Activated naive CD4-positive, alpha-beta T cell treated with Interleukin-2 at 50 U/mL for 16 hours (primary cell): Measurements from ENCODE around the gene PCIF1.
"Not testable (repeated sequence)": the region's sequence is repeated elsewhere in the genome, so short reads cannot be mapped to it uniquely, and the experiment has no call there.

ENCODE experiments used
- DNase-seq: peaks from one replicate; pipeline ENCODE4 v3.0.0-alpha.2; 2020

PCIF1 gene

DNA sequence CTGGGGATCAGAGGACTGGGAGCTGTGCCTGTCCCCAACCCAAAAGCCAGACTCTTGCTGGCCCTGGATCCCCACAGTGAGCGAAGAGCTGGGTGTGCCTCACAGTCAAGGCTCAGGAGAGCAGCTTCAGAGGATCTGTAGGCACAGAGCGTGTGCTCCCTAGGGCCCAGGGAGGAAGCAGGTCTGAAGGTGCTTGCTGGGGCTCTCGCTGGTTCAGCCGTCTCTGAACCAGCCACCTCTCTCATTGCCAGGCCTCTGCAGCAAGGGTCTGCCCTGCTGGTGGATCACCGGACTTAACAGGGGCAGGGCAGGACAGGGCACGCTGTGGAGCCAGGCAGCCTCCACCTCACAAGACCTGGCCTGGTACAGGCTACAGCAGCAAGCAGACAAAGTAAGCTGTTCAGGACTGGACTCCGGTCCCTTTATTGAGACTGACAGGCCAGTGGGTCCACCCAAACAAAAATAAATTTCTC is 13.8 kb downstream of the PCIF1 start:
- DNase-seq = no peak

DNA sequence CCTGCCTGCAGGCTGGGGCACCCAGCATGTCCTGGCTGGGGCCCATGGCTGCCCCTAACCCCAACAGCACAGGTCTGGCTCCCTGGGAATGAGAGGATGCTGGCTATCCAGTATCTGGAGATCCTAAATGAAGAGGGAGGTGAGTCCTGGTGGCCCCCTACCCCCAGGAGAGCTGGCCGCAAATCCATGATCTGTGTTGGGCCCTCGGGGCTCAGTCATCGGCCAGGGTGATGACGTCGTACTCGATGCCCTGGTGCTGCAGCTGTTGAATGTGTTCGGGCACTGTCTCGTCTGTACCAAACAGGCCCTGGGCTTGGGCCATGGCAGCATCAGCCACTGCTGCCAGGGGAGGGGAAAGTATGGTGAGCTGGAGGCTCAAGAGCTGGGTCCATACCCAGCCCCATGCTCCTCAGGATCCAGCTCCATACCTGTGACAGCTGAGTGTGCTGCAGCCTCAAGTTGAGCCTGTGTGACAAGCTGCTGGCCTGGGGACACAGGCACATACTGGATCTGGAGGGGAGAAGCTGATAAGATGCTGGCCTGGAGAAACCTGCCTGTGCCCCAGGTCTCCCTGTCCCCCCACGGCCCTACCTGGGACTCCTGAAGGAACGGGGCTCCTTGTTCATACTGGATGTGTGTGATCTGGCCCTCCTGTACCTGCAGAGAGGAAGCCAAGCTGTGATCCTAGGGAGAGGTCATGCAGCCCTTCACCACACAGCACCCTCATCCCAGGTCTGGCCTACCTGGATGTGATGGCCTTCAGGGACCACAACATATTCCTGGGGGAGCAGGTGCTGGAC is 14.5 kb downstream of the PCIF1 start:
- no peak for DNase-seq

DNA sequence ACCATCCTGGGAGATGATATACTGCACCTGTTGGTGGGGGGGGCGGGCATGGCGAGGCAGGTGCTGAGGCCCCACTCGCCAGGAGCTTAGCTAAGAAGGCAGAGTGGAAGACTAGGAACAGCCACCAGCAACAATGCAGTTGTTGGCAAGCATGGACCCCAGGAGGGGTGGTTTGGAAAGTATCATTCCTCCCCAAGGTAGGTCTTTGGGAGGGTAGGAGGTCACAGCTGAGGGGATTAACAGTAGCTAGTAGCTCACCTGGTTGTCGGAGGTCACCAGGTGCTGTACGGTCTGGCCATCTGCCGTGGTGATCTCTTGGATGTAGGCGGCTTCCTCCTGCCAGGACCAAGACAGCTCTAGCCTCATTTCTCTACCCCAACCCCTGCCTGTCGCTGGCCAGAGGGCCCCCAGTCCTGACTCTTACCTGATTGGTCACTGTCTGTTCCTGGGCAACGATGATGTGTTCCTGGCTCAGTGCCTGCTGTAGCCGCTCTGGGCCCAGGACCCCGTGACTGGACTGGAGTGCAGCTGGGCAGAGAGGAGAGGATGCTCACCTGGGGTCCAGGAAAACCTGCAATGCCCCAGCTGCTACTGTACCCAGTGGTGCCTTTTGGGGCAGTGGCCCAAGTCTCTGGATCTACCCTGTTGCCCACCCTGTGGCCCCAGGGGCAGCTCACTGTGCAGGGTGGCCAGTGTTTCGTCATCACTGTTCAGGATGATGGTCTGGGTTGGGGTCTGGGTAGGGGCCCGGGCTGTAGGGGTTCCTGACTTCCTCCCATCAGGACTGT is 15.3 kb downstream of the PCIF1 start:
- no peak for DNase-seq

DNA sequence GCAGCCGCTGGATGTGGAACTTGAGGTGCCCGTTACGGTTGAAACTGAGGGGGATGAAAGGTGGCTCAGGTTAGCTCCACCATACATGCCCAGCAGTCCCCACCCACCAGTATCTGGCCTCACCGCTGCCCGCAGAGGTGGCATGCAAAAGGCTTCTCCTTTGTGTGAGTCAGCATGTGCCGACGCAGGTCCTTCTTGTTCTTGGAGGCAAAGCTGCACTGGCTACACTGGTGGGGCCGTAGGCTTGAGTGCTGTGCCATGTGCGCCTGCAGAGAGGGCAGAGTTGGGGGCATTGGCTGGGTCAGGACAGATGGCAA is 15.8 kb downstream of the PCIF1 start:
- DNase-seq = no peak

- no peak for DNase-seq
Measured at GRCh38 chr20:45951925-45952834, 17.7 kb downstream of the PCIF1 start.

DNA sequence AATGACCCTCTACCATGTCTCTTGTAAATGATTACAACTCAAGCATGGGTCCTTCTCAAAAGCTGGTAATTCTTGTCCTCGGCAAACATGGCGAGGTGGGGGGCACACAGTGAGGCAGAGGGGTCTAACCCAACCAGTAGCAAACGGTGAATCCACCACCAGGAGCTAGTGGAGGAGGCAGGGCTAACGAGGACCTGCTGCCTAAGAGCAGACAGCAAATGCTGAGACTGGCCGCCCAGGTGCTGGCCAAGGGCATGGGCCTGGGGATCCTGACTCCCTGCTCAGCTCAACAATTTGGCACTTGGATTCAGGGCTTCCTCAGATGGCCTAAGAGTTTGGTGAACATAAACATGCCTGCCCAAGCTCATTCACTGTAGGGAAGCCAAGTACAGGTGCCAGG is 18.4 kb downstream of the PCIF1 start:
- no peak for DNase-seq

DNA sequence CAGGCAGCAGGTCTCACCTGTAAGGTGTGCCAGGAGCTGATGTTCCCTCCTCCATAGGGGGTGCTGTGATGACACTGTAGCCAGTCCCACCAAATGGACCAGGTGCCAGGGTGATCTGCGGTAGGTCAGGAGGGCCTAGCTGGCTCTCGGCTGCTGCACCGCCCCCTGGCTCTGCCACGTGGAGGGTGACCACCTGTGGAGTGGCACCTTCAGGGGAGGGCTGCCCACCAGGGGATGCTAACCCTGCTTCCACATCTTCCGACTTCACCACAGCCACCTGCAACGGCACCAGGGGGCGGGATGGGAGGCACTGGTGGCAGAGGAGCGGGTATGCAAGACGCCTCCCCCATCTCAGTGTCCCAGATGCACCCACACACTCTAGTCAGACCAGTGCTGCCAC is 19.2 kb downstream of the PCIF1 start:
- no peak for DNase-seq

GRCh38 chr20:45956326-45956725 is 21.8 kb downstream of the PCIF1 start:
- not testable (repeated sequence) for DNase-seq

DNA sequence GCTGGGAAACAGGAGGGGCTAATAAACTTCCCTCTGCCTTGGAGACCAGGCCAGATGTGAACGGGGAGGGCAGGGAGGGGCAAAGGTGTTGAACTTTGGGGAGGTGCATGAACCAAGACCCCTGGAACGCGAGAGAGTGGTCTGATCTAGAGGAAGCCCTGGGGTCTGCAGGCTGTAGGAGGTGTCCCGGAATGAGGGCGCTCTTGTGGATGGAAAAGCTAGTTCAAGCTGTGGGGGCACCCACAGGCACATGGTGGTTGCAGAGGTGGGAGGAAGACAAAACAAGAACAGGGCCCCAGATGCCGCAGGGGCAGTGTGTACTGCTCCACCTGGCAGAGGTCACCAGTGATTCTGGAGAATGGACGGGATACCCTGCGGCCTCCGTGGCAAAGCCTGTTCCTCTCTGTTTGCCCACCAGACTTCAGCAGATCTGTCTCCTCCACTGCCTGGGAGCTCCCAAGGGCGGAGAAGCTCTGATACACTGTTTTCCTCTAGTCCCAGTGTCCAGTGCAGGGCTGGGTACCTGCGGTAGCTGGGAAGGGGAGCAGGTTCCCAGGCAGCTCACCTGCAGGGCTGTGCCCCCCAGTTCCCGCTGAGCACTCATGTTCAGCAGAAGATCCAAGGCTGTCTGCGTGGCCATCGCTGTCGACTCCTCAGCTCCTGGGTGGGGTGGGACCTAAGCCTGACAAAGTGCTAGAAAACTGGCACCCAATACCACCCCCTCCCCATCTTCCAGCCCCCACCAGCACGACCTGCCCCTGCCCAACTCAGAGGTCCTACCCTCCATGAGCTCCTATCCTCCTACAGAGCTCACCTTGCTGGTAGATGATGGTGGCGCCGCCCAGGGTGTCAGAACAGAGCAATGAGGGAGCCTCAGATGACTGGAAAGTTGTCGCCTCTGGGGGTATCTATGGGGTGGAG is 22.8 kb downstream of the PCIF1 start:
- no peak for DNase-seq

DNA sequence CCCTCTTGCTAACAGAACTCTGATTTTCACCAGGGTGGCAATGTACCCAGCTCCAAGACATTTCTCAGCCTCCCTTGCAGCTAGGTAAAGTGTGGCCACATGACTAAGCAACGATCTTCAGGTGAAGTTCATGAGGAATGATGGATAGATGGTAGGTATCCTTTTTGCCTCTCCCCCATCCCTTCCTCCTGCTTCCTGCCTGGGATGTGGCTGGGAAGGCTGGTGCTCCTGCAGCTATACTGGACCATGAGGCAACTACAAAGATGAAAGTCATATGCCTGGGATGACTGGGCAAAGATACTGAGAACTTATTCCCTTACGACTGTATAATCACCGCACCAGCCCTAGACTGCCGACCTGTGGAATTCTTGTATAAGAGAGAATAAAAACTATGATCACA is 24.1 kb downstream of the PCIF1 start:
- DNase-seq = no peak

- no peak for DNase-seq
Measured at GRCh38 chr20:45959126-45959525, 24.6 kb downstream of the PCIF1 start.

GRCh38 chr20:45959956-45960630 is 25.6 kb downstream of the PCIF1 start:
- DNase-seq = no peak

- no peak for DNase-seq
Measured at GRCh38 chr20:45962031-45962755, 27.7 kb downstream of the PCIF1 start.

- DNase-seq = no peak
Measured at GRCh38 chr20:45963059-45964005, 28.8 kb downstream of the PCIF1 start.

DNA sequence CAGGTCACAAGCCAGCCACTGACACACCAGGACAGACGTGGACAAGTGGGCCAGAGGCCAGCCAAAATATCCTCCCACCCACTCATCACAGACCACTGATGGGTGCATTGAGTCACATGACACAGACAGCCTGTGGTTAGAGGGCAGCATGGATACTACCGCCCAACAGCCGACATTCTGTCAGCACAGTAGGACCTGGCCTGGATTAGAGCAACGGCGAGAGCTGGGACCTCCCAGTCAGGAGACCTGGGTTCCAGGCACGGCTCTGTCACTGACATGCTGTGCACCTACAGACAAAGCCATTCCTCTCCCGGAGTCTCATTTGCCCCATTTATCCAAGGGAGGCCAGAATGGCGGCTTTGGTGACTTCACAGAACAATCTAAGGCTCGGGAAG is 29.5 kb downstream of the PCIF1 start:
- no peak for DNase-seq

GRCh38 chr20:45965169-45966002 is 30.9 kb downstream of the PCIF1 start:
- no peak for DNase-seq

GRCh38 chr20:45967551-45968080 is 33.1 kb downstream of the PCIF1 start:
- DNase-seq = no peak

- no peak for DNase-seq
Measured at GRCh38 chr20:45968081-45968671, 33.7 kb downstream of the PCIF1 start.
